Esophagus squamous epithelium (tissue), 4 donors: Measurements from ENCODE around the gene PCSK5.

Experiments
- POLR2A ChIP-seq, 4 donors: fragments of 450-650 bp; IDR thresholded peaks; one replicate each; pipeline ENCODE4 v1.6.1; 2017; ENCODE audit warnings: antibody characterized with exemption in 4 of 4, mild to moderate bottlenecking in 4 of 4, moderate library complexity in 3 of 4
- TF ChIP-seq, protein P1 (sequence below), 6 experiments: fragments of 450-650 bp in 4 of 6; fragments of 200-600 bp in 2 of 6; sonication (generic) in 2 of 6; IDR thresholded peaks; one replicate each; pipeline ENCODE4 v1.5.1; 2016 to 2019; ENCODE audit warnings: antibody characterized with exemption in 6 of 6, mild to moderate bottlenecking in 4 of 6, moderate library complexity in 4 of 6

DNA sequence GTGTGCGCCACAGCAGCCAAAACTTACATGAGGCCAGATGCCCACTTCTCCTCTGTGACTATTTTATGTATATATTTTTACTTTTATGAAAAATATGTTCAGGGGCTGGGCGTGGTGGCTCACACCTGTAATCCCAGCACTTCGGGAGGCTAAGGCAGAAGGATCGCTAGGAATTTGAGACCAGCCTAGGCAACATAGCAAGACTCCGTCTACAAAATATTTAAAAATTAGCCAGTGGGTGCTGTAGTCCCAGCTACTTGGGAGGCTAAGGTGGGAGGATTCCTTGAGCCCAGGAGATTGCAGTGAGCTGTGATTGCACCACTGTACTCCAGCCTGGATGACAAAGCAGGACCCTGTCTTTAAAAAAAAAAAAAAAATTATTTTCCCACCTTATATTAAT lies 420.5 kb downstream of the PCSK5 start:
- no peak for TF ChIP-seq POLR2A (IDR thresholded peaks at IDR 0.05)
- TF ChIP-seq, protein P1, sequence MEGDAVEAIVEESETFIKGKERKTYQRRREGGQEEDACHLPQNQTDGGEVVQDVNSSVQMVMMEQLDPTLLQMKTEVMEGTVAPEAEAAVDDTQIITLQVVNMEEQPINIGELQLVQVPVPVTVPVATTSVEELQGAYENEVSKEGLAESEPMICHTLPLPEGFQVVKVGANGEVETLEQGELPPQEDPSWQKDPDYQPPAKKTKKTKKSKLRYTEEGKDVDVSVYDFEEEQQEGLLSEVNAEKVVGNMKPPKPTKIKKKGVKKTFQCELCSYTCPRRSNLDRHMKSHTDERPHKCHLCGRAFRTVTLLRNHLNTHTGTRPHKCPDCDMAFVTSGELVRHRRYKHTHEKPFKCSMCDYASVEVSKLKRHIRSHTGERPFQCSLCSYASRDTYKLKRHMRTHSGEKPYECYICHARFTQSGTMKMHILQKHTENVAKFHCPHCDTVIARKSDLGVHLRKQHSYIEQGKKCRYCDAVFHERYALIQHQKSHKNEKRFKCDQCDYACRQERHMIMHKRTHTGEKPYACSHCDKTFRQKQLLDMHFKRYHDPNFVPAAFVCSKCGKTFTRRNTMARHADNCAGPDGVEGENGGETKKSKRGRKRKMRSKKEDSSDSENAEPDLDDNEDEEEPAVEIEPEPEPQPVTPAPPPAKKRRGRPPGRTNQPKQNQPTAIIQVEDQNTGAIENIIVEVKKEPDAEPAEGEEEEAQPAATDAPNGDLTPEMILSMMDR (IDR thresholded peaks at IDR 0.05) = no peak
